Gastrocnemius medialis (tissue), 4 donors: Measurements from ENCODE around the gene IGF1R.

ENCODE experiments used
- CTCF ChIP-seq, 5 experiments: fragments of 450-650 bp in 3 of 5; fragments of 200-600 bp in 2 of 5; sonication (generic) in 2 of 5; IDR thresholded peaks in 4 of 5; conservative IDR thresholded peaks in 1 of 5; 1 replicate in 4 of 5; 2 replicates in 1 of 5; pipeline ENCODE4 v1.5.1; 2016 to 2019; ENCODE audit warnings: antibody characterized with exemption in 5 of 5, mild to moderate bottlenecking in 3 of 5, moderate library complexity in 3 of 5
- POLR2A ChIP-seq, 2 donors: fragments of 450-650 bp; IDR thresholded peaks; one replicate each; pipeline ENCODE4 v1.6.1; 2017; ENCODE audit warnings: antibody characterized with exemption in 2 of 2, mild to moderate bottlenecking in 2 of 2, moderate library complexity in 2 of 2

- TF ChIP-seq CTCF (IDR thresholded peaks at IDR 0.05 in 4 of 5, conservative IDR thresholded peaks at IDR 0.05 in 1 of 5) (no peak), POLR2A (IDR thresholded peaks at IDR 0.05) (no peak)
Observed at GRCh38 chr15:98905963-98906711, 257.8 kb downstream of the IGF1R start.
